Measurements from ENCODE around the gene ING2. TPM values are rescaled to one million over a fixed set of nuclear protein-coding genes. Genes with fewer than 3 reads are reported as not detected.

Gene ING2
- total and polyA plus RNA-seq, 2 of the 8 experiments (the other 6 are each of a cell fraction or from before 2014, with no cell fraction given): 5.1 to 16.1 TPM

DNA sequence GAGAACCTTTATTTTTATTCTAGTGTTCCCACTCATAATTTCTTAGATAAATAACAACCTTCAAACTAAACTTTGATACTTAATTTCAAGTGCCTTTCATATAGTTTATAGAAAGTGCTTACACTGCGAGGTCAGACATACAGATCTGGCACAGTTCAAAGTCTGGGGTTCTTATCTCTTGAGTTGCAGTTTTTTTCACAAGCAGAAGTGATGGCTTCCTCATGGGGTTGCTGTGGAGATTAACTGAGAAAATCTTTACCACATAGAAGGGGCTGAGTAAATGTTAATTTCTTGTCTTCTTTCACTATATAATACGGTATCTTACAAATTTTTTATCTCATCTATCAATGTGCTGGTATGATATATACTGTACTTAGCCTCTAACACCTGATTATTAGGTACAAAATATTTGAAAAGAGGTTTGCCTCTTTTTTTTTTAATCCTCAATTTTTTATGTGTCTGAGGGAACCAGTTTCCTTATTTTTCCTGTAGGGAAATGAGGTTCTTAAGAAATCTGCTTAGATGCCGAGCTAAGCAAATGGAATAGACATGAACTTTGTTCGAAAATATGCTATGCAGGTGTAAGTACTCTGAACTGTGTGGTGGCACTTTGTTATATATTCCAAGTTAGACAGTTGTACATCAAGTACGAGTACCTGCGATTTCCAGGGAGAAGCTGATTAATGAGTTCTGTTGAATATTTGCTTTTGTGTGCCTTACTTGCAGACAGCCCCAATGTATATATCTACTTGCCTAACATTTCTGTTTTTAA is 3.3 kb downstream of the ING2 start:
- H4K5ac ChIP-seq (ENCODE audit: insufficient read length, low read depth, low read length): no peak overlapping the region
- H3K79me2 ChIP-seq (ENCODE audit: control insufficient read depth in 1 of 2, insufficient read depth in 2 of 2, low read length in 2 of 2): peaks cover 3 to 37% of the 10 kb centered on the region in 2 experiments; a peak in 3 of 4 replicates
- DNase-seq (ENCODE audit: low read depth in 1 of 2, low spot score in 2 of 2) (no peak), FAIRE-seq (no peak)
- peaks cover 3 to 5% of the 10 kb centered on the region in 2 experiments for H4K20me1 ChIP-seq (replicated peaks in 1 of 2; ENCODE audit: control insufficient read depth in 1 of 2, insufficient read depth in 2 of 2, low read length in 2 of 2)
- no peak overlapping the region for H3K4ac ChIP-seq (replicated peaks; ENCODE audit: insufficient read length, low read depth, low read length)
- H3K18ac ChIP-seq (ENCODE audit: extremely low read depth, low read length): no peak overlapping the region
- no peak overlapping the region for H2BK15ac ChIP-seq (ENCODE audit: low read length)
- no peak overlapping the region for H3K23ac ChIP-seq (ENCODE audit: insufficient read length)
- no peak overlapping the region for H4K8ac ChIP-seq (ENCODE audit: extremely low read depth, insufficient read depth, low read length)
- no peak overlapping the region for H3K4me3 ChIP-seq (ENCODE audit: extremely low read depth in 1 of 4, insufficient read depth in 2 of 4, low read depth in 3 of 4, low read length in 4 of 4)
- peaks cover 10% of the 10 kb centered on the region for H3K23me2 ChIP-seq (ENCODE audit: low read depth, low read length)
- no peaks in the 10 kb centered on the region for H3K79me1 ChIP-seq (ENCODE audit: low read depth, low read length)
- ChIA-PET POLR2A (ENCODE audit: partially characterized antibody) (interaction anchor here (1.7 kb wide), 1 partner anchor 64 kb away, joined by 6 read pairs; the partner anchor contains the start of gene CDKN2AIP), CTCF (ENCODE audit: partially characterized antibody) (interaction anchor here (1.1 kb wide), 1 partner anchor 93 kb away, joined by 6 read pairs; no protein-coding TSS in a partner anchor)
- H3K56ac ChIP-seq (replicated peaks; ENCODE audit: insufficient read length, low read depth, low read length): no peak overlapping the region
- H3K4me1 ChIP-seq (replicated peaks in 1 of 4; ENCODE audit: control insufficient read depth in 3 of 4, insufficient read depth in 4 of 4, low read length in 3 of 4): peaks cover 0 to 3% (median under 1%) of the 10 kb centered on the region in 4 experiments; a peak in 2 of 7 replicates
- no peak overlapping the region for H2AK5ac ChIP-seq (ENCODE audit: low read depth, low read length)
- 91% methylated on average over 6 of the region's 6 CpGs; no CpG with 5 or more reads in 1 of the 2 experiments for WGBS, 2 experiments (ENCODE audit: extremely low coverage in 1 of 2, insufficient coverage in 1 of 2, insufficient read length in 1 of 2, insufficient replicate concordance in 2 of 2, low coverage in 1 of 2, low lambda C conversion rate in 2 of 2, missing lambda C conversion rate in 1 of 2)
- no peak overlapping the region for H3K4me2 ChIP-seq (ENCODE audit: insufficient read depth in 1 of 2, low read depth in 2 of 2, low read length in 2 of 2)
- H2BK5ac ChIP-seq (ENCODE audit: low read depth, low read length): no peak overlapping the region
- no peak overlapping the region for H2BK120ac ChIP-seq (replicated peaks; ENCODE audit: low read depth, low read length)
- H2BK20ac ChIP-seq (ENCODE audit: low read length): no peak overlapping the region
- no peak overlapping the region for H2AFZ ChIP-seq (ENCODE audit: low read length)
- no peak overlapping the region for H3K14ac ChIP-seq (ENCODE audit: insufficient read length)
- H3K36me3 ChIP-seq (ENCODE audit: control insufficient read depth in 2 of 4, insufficient read depth in 4 of 4, low read length in 3 of 4): peaks cover 0 to 17% (median 12%) of the 10 kb centered on the region in 4 experiments; a peak in 6 of 8 replicates
- H3K27me3 ChIP-seq (replicated peaks in 1 of 4; ENCODE audit: control insufficient read depth in 3 of 4, extremely low read depth in 1 of 4, insufficient read depth in 3 of 4, low read length in 3 of 4): no peaks in the 10 kb centered on the region
- H2BK12ac ChIP-seq (ENCODE audit: low read depth, low read length): no peak overlapping the region
- no peak overlapping the region for H3K27ac ChIP-seq (ENCODE audit: low read depth, low read length)
- no peak overlapping the region for H3K9ac ChIP-seq (replicated peaks in 1 of 4; ENCODE audit: extremely low read depth in 1 of 4, low read depth in 3 of 4, low read length in 3 of 4)
- H3K9me3 ChIP-seq (ENCODE audit: insufficient read depth in 2 of 2, low read depth in 1 of 2, low read length in 1 of 2): no peaks in the 10 kb centered on the region
- no peak overlapping the region for H4K91ac ChIP-seq (replicated peaks; ENCODE audit: insufficient read length, low read length)
- no peak for TF ChIP-seq BACH1 (IDR thresholded peaks at IDR 0.05; ENCODE audit: low read length)
- no peak for TF ChIP-seq TAF7 (optimal IDR thresholded peaks at IDR 0.05; ENCODE audit: borderline replicate concordance, low read depth, low read length)
- TF ChIP-seq SIRT6 (IDR thresholded peaks at IDR 0.05; ENCODE audit: low read length): no peak
- no peak for TF ChIP-seq PHF8 (conservative IDR thresholded peaks at IDR 0.05; ENCODE audit: low read depth, low read length)
- TF ChIP-seq CBX8 (IDR thresholded peaks at IDR 0.05; ENCODE audit: borderline replicate concordance, low read depth, low read length): no peak
- TF ChIP-seq, protein P1, sequence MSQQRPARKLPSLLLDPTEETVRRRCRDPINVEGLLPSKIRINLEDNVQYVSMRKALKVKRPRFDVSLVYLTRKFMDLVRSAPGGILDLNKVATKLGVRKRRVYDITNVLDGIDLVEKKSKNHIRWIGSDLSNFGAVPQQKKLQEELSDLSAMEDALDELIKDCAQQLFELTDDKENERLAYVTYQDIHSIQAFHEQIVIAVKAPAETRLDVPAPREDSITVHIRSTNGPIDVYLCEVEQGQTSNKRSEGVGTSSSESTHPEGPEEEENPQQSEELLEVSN (IDR thresholded peaks at IDR 0.05): no peak
- TF ChIP-seq CHD2 (IDR thresholded peaks at IDR 0.05; ENCODE audit: low read length): no peak
- TF ChIP-seq JUN (IDR thresholded peaks at IDR 0.05; ENCODE audit: low read depth, low read length): no peak
- TF ChIP-seq KDM1A (IDR thresholded peaks at IDR 0.05; ENCODE audit: borderline replicate concordance, low read length): no peak
- no peak for TF ChIP-seq EGR1 (IDR thresholded peaks at IDR 0.05; ENCODE audit: borderline replicate concordance, low read depth, low read length)

Measured in H1 (cell line).